ENCODE data around the gene RAB36. TPM values are rescaled to one million over a fixed set of nuclear protein-coding genes. Genes with fewer than 3 reads are reported as not detected.

RAB36 gene
- total RNA-seq, 2 experiments from 2014 or later, result 0.90 to 1.0 TPM

DNA sequence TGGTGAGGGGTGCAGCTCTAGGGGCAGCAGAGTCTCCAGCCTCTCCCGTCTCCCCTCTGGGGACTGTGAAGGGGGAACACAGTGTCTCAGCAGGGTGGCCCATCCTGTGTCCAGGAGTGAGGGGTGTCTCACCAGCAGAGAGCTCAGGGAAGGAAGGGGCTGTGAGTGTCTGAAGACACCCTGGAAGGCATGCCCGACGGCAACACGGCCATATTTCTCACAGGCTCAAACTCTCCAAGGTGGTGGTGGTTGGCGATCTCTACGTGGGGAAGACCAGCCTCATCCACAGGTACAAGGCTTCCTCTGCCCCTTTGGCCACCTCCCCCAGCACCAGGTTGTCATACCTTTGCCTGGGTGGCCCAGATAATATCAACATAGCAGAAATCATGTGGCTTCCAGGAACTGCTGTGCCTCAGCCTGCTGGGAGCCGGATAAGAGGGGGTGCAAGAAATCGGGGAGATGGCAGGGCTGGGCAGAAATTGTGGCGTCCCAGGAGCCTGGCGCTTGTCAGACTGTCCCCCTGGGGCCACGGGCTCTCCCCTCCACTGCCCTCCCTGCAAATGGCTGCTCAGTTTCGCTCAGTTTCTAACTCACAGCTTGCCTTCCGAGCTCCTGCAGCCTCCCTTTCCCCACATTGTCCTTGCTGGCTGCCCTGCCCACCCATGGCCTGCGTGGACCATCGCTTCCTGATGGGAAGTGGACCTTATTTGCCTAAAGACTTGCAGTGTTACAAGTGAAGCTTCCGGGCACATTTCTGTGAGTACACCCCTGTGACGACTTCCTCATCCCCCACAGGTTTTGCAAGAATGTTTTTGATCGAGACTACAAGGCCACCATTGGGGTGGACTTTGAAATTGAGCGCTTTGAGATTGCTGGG is 7.2 kb downstream of the RAB36 start:
- H3K4me3 Mint-ChIP-seq, result no peak overlapping the region
- no peaks in the 10 kb centered on the region for H3K27me3 Mint-ChIP-seq
- peaks cover 11% of the 10 kb centered on the region for H3K4me1 Mint-ChIP-seq
- no peak for DNase-seq
- H3K36me3 Mint-ChIP-seq, result no peaks in the 10 kb centered on the region
- H3K9me3 Mint-ChIP-seq, result no peaks in the 10 kb centered on the region
- H3K27ac Mint-ChIP-seq, result peak overlapping the region; percentile 52

DNA sequence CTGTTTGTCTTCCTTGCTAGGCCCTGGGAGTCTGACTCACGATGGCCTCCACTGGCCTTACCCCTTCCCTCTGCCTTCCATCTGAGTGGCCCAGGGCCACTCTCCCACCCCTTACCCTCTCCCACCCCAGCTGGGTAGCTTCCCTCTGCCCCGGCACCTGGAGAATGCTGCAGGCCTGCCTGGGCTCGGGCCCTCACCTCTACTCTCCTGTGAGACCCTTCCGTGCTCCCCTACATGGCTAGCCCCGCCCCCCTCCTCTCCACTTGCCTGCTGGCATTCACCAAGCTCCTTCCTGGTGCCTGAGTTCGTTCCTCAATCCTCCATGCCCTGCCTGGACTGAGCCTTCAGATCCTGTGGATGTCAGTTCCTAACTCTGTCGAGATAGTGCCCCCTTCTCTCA is 8.7 kb downstream of the RAB36 start:
- Mint-ChIP-seq H3K36me3 (no peaks in the 10 kb centered on the region), H3K9me3 (no peaks in the 10 kb centered on the region), H3K4me1 (peaks cover 11% of the 10 kb centered on the region), H3K27me3 (no peaks in the 10 kb centered on the region), H3K27ac (no peak overlapping the region), H3K4me3 (no peak overlapping the region)
- DNase-seq, result no peak

DNA sequence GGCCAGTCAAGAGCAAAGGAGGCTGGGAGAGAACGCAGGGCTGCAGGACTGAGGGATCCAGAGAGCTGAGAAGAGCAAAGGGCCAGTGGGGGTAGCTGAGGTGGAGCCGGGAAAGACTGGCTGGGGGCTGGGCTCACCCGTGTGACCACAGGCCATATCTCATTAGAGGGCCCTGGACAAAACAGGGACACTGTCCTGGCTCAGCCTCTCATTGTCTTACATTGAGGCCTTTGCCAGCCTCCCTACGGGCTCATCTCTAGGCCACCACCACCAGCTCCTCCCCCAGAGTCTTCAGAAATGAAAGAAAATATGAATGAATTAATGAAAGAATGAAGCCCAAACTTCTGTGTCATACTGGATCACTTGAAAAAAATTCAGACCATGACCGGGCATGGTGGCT is 9.2 kb downstream of the RAB36 start:
- no peak overlapping the region for H3K4me3 Mint-ChIP-seq
- no peak for DNase-seq
- no peaks in the 10 kb centered on the region for H3K9me3 Mint-ChIP-seq
- H3K36me3 Mint-ChIP-seq, result no peaks in the 10 kb centered on the region
- H3K4me1 Mint-ChIP-seq, result peaks cover 11% of the 10 kb centered on the region
- no peak overlapping the region for H3K27ac Mint-ChIP-seq
- H3K27me3 Mint-ChIP-seq, result no peaks in the 10 kb centered on the region

DNA sequence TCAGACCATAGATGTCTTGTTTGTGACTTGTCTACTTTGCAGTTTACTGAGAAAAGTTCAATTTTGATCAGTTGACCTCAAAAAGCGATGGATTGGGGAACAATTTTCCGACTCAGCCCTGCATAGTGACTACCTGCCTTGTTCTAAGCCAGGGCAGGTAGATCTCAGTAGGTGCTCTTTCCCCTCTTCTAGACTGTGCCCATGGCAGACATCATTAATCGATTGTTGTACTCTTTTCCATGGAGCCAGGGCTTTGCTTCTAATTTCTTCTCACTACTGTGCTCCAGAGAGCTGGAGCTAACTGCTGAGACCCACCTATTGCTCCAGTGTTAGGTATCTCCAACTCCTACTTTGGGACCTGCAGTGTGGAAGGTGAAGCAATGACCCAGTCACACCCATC is 9.9 kb downstream of the RAB36 start:
- Mint-ChIP-seq H3K9me3 (no peaks in the 10 kb centered on the region), H3K27ac (no peak overlapping the region)

DNA sequence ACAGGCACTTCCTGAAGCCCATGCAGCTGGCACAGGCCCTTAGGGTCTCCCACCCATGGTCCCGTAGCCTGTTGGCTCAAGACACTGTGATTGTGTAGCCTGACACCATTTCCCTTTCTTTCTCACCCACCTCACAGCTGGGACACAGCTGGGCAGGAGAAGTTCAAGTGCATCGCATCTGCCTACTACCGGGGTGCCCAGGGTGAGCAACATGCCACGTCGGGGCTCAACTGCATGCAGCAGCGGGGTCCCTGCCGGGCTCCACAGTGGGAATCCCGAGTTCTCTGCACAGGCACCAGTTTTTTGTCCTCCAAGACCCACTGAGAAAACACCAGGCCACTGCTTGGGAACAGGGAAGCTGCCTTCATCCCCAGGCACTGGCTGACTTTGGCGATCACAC is 10.6 kb downstream of the RAB36 start:
- H3K27ac Mint-ChIP-seq, result no peak overlapping the region
- no peaks in the 10 kb centered on the region for H3K27me3 Mint-ChIP-seq
- H3K4me1 Mint-ChIP-seq, result peaks cover 11% of the 10 kb centered on the region
- no peaks in the 10 kb centered on the region for H3K36me3 Mint-ChIP-seq
- DNase-seq, result no peak
- no peaks in the 10 kb centered on the region for H3K9me3 Mint-ChIP-seq
- H3K4me3 Mint-ChIP-seq, result no peak overlapping the region

More for the DNA sequence above, 9.9 kb downstream of the RAB36 start:
- no peaks in the 10 kb centered on the region for H3K36me3 Mint-ChIP-seq
- peaks cover 11% of the 10 kb centered on the region for H3K4me1 Mint-ChIP-seq
- no peak for DNase-seq
- H3K27me3 Mint-ChIP-seq, result no peaks in the 10 kb centered on the region
- no peak overlapping the region for H3K4me3 Mint-ChIP-seq

DNA sequence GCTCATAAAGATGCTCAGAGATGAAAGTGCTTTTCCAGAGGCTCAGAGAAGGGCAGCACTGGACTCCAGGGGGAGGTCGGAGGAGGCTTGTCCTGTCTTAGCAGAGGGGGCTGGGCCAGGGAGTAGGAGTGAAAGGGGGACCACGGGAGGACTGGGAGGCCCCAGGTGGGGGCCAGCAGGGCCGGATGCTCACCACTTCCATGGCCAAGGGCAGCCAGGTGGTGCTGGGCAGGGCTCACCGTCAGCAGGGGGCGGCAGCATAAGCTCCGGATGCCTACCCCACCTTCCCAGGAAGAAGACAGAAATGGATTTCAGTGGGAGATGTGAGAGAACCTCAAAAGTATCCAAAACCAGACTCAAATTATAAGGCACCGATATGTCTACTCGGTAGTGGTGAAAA is 11.0 kb downstream of the RAB36 start:
- no peak for DNase-seq
- Mint-ChIP-seq H3K27ac (no peak overlapping the region), H3K4me3 (no peak overlapping the region), H3K4me1 (peaks cover 11% of the 10 kb centered on the region), H3K27me3 (no peaks in the 10 kb centered on the region), H3K36me3 (no peaks in the 10 kb centered on the region), H3K9me3 (no peaks in the 10 kb centered on the region)

DNA sequence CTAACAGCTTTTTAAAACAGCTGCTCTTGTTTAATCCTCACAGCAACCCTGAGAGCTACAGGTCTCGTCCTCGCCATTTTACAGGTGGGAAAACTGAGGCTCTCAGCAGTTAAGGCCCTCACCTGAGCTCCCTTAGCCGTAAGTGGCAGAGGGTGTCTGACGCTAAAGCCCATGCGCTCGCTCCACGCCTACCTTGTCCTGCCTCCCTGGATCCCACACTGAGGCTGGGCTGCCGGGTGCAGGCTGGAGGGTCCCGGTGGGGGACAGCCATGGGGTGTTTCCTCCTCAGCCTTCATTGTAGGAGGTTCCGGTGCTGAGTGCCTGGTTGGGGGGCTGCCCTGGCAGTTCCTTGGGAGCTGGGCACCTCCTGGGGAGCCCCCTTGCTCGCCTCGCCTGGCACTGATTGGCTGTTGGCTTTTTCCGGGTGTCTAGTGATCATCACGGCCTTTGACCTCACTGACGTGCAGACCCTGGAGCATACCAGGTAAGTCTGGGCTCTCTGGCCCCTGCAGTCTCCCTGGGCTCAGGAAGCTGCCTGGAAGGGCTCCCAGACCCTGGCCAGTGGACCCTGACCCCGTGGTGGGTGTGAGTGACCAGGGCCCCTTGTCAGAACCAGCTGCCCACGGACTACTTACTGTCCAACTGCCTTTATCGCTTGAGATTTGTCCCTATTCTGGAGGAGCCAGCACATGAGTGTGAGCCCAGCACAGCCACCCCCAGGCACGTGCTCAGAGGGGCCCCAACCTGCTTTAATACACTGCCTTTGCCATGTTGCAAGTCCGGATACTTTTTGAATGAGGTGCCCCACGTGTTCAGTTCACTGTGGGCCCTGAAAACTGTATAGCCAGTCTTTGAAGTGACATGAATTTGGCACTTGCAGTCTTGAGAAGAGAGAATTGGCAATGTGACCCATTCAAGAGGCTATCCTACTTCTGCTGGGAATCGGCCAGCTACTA is 12.6 kb downstream of the RAB36 start:
- no peak for DNase-seq
- Mint-ChIP-seq H3K4me1 (peaks cover 10% of the 10 kb centered on the region), H3K27ac (no peak overlapping the region), H3K9me3 (no peaks in the 10 kb centered on the region), H3K4me3 (no peak overlapping the region), H3K36me3 (no peaks in the 10 kb centered on the region), H3K27me3 (no peaks in the 10 kb centered on the region)

DNA sequence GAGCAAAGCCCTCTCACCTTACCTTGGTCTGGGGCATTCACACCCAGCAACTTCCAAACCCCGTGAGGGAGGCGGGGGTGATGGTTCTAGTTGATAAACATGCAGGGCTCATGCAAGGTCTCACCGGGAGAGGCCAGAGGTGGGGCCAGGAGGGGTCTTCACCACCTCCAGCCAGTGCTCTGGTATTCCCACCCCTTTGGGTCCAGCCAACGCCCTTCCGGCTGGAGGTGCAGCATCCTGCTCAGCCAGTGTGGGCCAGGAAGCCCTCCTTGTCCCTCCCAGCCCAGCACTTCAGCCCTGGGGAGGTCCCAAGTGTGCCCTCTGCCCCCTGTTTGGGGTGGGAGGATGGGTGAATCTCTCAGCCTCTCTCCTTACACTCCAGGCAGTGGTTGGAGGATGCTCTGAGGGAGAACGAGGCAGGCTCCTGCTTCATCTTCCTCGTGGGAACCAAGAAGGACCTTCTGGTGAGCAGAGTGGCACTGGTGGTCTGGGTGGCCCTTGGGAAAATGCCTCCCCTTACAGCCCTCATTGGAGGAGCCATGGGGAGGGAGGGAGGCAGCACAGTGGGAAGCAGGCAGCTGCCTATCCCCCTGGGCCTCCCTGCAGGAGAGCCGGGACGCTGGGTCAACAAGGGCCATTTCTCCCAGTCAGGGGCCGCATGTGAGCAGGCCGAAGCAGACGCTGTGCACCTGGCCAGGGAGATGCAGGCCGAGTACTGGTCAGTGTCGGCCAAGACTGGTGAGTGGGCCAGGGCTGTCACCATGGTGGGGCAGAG is 13.4 kb downstream of the RAB36 start:
- H3K27ac Mint-ChIP-seq, result no peak overlapping the region
- H3K36me3 Mint-ChIP-seq, result no peaks in the 10 kb centered on the region
- no peak for DNase-seq
- H3K27me3 Mint-ChIP-seq, result no peaks in the 10 kb centered on the region
- no peaks in the 10 kb centered on the region for H3K9me3 Mint-ChIP-seq
- no peak overlapping the region for H3K4me3 Mint-ChIP-seq
- peaks cover 3% of the 10 kb centered on the region for H3K4me1 Mint-ChIP-seq

DNA sequence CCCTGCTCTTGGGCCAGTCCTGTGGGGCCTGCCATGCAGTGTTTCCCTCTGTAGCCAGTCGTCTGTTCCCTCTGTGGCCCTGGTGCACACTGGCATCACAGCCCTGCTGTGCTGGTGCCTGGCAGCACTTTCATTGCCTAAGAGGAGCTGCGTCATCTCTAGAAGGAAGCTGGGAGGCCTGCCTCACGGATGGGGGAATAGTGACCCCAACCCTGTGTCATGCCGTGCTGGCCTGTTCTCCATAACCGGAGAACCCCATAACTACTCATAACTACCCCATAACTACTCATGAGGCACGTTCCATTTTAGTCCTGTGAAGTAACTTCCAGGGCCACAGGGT is 14.0 kb downstream of the RAB36 start:
- Mint-ChIP-seq H3K4me1 (peaks cover under 1% of the 10 kb centered on the region), H3K9me3 (no peaks in the 10 kb centered on the region), H3K27me3 (no peaks in the 10 kb centered on the region), H3K27ac (no peak overlapping the region), H3K4me3 (no peak overlapping the region), H3K36me3 (no peaks in the 10 kb centered on the region)
- DNase-seq, result no peak

DNA sequence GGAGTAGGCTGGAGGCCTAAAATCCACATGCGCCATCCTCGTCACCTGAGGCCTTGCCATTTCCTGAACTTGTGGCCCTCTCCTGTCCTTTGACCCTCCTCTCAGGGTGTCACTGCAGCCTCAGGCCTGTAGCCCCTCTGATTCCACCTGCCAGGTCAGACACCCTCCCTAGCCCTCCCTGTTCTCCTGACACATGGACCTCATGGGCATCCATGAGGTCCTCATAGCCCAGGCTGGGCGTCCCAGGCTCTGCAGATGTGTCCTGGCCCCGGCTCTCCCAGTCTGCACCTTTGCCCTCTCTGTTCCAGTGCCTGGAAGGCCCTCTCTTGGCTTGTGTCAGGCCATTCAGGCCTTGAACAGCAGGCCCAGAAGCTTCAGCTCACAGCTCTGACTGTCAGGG is 15.8 kb downstream of the RAB36 start:
- Mint-ChIP-seq H3K36me3 (no peaks in the 10 kb centered on the region), H3K4me1 (no peaks in the 10 kb centered on the region)

DNA sequence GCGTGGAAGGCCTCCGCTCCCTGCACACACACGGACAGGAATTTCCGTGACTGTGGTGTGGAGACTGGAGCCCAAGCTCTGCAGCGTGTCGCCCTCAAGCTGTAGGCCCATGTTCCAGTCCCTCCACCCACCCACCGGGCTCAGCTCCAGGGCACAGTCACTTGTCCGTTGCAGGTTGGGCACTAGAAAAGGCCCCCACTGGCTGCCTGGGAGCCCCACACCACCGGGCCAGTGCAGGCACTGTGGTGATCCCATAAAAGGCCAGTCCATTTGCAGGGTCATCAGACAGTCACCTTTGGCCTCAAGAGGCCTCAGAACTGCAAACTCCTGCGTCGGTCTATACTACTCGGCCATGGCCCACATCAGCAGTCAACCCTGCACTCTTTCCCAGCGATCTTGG is 16.3 kb downstream of the RAB36 start:
- no peak for DNase-seq
- no peak overlapping the region for H3K27ac Mint-ChIP-seq
- no peaks in the 10 kb centered on the region for H3K9me3 Mint-ChIP-seq
- H3K4me3 Mint-ChIP-seq, result no peak overlapping the region
- no peaks in the 10 kb centered on the region for H3K27me3 Mint-ChIP-seq
- H3K36me3 Mint-ChIP-seq, result no peaks in the 10 kb centered on the region
- no peaks in the 10 kb centered on the region for H3K4me1 Mint-ChIP-seq

More for the DNA sequence above, 15.8 kb downstream of the RAB36 start:
- Mint-ChIP-seq H3K27ac (no peak overlapping the region), H3K9me3 (no peaks in the 10 kb centered on the region), H3K4me3 (no peak overlapping the region), H3K27me3 (no peaks in the 10 kb centered on the region)
- no peak for DNase-seq

DNA sequence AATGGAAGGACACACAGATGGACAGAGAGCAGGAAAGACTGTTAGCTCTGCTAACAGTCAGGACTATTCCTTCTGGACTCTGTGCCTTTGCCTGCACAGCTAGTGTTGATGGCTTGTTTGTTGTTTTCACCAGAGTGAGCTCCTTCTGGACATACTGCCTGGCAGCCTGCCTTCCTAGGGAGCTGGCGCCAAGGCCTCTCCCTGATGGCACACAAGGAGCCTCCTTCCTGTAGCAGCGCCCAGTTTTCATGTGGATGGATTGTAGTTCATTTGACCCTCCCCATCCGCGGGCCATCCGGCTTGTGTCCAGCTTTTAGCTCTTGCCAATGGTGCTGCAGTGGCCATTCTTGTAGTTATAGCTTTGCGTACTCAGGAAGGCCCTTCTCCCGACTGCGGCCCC is 18.4 kb downstream of the RAB36 start:
- Mint-ChIP-seq H3K27ac (no peak overlapping the region), H3K4me3 (no peak overlapping the region), H3K27me3 (no peaks in the 10 kb centered on the region), H3K9me3 (no peaks in the 10 kb centered on the region), H3K4me1 (no peaks in the 10 kb centered on the region), H3K36me3 (no peaks in the 10 kb centered on the region)
- DNase-seq, result no peak

DNA sequence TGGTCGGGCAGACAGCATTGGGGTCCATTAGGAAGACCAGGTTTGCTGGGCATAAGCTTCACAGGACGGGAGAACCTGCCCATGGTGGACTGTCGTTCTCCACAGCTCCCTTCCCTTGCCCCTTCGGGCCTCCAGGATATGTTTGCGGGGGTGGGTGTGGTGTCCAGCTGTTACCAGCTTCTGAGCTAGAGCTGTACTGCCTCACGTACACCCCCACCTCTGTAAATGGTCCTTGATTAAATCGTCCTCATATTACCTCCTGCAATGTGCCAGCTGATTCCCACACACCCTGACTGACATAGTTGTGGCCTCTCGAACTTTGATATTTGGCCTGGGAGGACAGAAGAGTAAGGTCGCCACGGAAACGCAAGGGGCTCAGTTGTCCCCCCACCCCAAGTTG is 18.8 kb downstream of the RAB36 start:
- Mint-ChIP-seq H3K9me3 (no peaks in the 10 kb centered on the region), H3K4me3 (no peak overlapping the region)
- DNase-seq, result no peak

DNA sequence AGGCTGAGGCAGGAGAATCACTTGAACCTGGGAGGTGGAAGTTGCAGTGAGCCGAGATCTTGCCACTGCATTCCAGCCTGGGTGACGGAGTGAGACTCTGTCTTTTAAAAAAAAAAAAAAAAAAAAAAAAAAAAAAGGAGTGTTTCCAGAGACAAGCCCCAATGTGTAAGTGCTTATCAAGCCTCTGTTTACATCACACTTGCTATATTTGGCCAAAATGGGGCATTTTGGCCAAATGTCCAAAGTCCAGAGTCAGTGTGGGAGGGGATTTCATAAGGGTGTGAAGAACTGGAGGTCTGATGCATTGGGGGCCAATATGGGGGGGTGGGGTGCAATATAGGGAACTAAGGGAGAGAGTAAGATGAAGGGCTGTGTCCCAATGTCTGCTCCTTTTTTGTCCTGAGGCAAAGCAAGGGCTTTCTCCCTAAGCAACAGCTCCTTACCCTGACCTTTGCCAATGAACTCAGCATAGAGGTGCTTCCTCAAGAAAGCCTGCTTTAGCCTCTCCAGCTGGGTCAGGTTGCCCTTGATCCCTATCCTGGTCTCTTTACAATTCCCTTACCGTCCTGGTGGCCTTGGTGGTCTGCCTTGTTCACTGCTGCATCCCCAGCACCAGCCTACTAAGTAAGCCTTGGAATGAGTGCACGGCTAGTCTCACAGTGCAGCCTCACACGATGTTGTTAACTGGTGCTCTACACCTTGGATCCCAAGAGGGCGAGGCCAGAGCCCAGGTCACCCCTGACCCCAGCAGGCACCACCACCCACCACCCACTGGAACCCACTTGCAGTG is 21.0 kb downstream of the RAB36 start:
- Mint-ChIP-seq H3K27ac (no peak overlapping the region), H3K4me3 (no peak overlapping the region), H3K27me3 (no peaks in the 10 kb centered on the region), H3K9me3 (no peaks in the 10 kb centered on the region), H3K36me3 (no peaks in the 10 kb centered on the region), H3K4me1 (no peaks in the 10 kb centered on the region)
- no peak for DNase-seq

More for the DNA sequence above, 18.8 kb downstream of the RAB36 start:
- Mint-ChIP-seq H3K27me3 (no peaks in the 10 kb centered on the region), H3K36me3 (no peaks in the 10 kb centered on the region), H3K4me1 (no peaks in the 10 kb centered on the region), H3K27ac (no peak overlapping the region)

Measured in activated naive CD8-positive, alpha-beta T cell treated with anti-CD3 and anti-CD28 coated beads for 36 hours (primary cell).